HG03565 (cell line): ENCODE measurements around the gene GPC5.
"Not testable (repeated sequence)": the region's sequence is repeated elsewhere in the genome, so short reads cannot be mapped to it uniquely, and the experiment has no call there.

Source experiments
- ATAC-seq: cut with Tn5 transposase; IDR thresholded peaks from one replicate; pipeline ENCODE4 v1.9.1; 2021; ENCODE audit warnings: mild to moderate bottlenecking, moderate library complexity; ENCODE audit not compliant: unreplicated experiment

The GPC5 gene

DNA sequence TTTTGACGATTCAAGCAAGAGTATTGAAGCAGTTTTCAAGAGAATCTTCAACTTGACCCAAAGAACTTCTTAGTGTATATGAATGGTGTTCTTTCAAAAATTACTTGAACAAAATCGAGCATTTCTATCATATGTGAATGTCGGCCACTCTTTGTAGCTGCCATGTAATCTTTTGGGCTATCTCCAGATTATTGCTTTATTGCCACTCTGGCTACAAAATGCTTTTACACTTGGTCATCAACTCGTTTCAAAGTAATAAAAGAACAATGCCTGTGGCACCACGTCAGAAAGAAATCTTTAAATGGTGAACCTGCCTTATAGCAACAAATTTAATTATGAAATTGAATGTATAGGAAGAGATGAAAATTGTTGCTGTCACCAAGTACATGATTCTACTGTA, 834.5 kb downstream of the GPC5 start:
- ATAC-seq = no peak

DNA sequence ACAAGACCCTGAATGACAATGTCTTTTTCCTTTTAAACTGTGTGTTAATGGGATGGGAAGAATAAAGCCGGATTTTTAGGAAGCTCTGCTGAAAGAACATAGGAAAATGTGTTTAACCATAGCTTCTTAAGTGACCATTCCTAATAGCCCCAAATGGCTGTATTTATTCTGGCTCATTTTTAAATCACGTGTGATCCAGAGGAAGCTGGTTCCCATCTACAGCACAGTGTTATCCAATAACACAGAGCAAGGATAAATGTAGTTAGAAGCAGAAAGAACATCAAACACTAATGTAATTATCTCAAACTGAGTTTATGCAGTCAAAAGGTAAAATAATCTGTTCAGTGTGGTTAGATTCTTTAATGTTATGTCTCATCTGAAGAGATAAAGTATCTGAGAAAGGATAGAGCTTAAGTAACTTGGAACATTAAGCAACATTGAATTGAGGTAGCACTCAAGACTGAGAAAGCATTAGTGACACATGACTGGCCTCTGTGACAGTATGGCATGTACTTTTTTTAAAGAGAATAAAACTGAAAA, 853.3 kb downstream of the GPC5 start:
- ATAC-seq = no peak

DNA sequence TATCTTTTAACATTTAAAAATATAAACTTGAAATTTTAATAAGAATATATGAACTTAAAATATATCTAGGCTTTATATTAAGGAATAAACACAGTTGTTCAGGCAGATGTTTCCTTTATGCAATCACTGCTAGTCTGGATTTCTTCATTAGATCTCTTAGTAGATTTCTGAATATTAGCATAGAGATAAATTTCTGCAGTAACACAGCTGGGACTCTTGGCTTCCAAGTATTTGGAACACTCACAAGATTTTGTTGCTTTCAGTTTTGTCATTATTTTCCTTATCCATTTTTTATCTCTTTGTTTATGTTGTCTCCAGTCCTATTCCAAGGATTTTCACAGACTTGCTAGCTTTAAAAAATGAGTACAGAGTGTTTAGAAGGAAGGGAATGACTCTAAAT, 857.1 kb downstream of the GPC5 start:
- ATAC-seq = no peak

DNA sequence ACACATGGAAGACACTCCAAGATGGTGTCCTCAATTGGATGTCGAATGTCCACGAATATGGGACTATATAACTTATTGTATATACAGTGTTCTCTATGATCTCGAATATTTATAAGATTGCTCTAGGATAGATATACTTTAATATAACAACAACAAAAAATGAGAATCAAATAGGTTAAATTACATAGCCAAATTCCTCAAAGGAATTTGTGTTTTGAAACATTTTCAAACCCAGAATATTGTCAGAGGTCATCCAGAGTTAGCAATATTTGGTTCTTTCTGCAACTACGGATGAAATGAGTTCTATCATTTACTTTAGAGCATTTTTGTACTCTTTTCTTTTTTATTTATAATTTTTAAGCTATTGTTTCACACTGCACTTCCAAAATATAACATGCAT, 857.8 kb downstream of the GPC5 start:
- no peak for ATAC-seq

DNA sequence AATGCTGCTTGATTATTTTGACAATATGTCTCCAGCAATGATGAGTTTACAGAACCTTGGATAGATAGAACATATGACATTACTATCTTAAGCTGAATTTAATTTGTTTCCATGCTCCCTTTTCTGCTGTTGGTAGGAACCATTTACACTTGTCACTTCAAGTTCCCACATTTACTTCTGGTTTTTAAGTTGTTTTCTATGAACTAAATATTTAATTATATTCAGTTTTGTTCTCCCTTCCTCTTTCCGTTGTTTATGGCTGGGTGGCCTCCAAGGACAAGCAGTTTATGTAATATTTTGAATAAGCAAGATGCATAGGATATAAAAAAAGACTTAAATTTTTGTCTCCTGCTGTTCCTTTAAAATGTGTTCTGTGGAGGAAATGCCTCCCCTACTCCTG, 860.6 kb downstream of the GPC5 start:
- ATAC-seq = no peak

DNA sequence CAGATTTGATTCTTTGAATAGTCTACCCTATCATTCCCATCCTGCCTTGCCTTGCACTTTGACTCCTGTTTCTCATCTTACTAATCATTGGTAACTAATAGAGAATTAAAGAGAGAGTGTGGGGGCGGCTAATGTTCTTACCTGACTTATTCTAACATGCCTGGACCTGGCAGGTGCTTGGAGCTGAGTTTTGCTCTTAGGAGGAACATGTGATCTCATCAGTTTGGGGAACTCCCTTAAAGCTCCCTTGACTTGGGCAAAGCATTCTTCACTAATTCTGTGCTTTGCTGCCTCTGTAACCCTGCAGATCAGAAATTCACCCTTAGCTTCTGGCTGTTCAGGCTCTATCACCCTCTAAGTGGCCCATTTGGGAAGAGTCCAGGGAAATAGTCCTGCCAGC, 861.1 kb downstream of the GPC5 start:
- no peak for ATAC-seq

DNA sequence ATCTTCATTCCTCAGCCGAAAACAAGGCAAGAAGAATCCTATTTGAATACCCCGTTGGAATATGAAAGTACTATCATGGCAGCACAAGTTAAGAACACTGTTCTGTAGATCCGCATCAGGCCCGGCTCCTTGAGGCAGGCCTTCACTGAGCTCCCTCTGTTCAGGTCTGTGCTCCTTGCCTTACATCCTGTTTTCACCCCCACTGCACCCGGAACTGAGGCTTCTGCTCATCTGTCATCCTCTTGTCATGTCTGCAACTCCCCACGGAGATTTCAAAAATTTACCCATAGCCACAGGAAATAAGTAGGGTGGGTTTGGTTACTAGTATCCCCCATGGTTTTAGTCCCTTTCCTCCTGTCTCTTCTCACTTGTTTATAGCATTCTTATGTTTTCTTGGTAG, 861.9 kb downstream of the GPC5 start:
- no peak for ATAC-seq

DNA sequence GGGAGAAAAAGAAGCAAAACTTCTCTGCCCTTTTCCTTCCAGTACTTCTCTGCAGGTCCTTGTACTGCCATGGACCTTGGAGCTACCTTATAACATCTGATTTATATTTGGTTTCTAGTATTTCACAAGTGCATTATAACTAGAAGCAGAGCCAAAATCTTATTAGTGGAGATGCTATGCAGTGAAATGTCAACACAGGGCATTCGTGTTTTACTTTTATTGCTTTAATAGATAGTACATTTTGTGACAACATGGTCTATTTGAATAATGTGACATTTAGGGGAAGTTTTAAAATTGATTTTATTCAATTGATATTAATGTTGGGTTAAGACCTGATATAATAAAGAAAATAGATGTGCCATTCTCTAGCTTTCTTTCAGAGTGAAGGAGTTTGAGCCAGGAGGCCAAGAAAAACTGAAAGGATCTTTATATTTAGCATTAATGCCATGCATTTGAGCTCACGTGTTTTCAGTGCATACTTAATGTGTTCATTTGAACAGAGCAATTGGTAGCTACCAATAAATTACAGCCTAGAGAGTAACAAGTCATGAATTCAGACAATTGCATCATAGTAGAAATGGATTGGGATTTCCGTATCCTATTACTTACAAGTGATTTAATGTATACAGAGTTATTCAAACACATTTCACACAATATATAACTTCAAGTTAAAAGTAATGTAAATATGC, 863.8 kb downstream of the GPC5 start:
- no peak for ATAC-seq

DNA sequence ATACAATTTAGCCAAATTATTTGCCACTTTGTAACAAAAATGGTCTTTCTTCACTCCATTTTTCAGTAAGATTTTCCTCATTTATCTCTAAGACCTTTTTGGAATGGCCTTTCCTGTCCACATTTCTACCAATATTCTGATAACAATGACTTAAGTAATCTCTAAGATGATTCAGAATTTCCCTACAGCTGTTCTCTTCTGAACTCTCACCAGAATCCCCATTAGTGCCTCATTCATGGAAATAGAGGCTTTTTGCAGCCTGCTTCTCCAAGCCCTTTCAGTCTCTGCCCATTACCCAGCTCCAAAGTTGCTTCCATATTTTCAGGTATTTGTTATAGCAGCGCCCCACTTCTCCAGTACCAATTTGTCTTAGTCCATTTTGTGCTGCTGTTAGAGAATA, 867.0 kb downstream of the GPC5 start:
- no peak for ATAC-seq

DNA sequence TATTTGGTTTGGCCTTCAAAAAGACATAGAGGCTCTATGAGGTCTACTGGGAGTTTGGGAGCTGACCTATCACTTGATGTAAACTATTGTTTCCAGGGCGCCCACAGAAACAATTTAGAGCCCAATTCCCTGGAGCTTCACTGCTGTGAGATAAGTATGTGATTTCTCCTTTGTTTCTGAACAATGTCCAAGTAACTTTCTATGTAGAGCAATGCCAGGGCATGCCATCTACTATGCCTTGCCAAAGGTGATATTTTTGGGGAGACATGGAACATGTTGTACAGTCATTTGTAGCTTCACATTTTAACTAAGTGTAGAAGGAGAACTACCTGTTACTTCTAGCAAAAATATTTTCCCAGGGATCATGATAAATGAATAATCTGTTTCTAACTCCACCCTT, 872.6 kb downstream of the GPC5 start:
- ATAC-seq = no peak

DNA sequence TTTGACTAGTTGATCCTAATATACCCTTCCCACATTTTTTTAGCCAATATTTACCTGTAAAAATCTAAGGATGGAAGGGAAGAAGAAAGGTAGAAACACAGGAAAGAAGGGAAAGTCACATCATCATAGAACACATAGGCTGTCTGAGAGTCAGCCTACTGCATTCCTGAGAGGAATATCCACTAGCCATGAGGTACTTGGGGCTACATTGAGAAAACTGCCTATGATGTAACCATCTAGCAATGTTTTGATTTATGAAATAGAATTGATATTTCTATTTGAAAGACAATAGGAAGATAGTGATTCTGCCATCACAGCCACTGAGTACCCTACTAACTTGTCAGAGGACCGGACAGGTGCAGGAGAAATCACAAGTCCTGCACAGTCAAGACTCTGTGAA, 873.8 kb downstream of the GPC5 start:
- ATAC-seq = no peak

DNA sequence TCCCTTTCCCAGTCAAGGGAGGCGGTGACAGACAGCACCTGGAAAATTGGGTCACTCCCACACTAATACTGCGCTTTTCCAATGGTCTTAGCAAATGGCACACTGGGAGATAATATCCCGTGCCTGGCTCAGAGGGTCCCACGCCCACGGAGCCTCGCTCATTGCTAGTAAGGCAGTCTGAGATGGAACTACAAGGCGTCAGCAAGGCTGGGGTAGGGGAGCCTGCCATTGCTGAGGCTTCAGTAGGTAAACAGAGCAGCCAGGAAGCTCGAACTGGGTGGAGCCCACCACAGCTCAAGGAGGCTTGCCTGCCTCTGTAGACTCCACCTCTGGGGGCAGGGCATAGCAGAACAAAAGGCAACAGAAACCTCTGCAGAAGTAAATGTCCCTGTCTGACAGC, 882.6 kb downstream of the GPC5 start:
- ATAC-seq = not testable (repeated sequence)

DNA sequence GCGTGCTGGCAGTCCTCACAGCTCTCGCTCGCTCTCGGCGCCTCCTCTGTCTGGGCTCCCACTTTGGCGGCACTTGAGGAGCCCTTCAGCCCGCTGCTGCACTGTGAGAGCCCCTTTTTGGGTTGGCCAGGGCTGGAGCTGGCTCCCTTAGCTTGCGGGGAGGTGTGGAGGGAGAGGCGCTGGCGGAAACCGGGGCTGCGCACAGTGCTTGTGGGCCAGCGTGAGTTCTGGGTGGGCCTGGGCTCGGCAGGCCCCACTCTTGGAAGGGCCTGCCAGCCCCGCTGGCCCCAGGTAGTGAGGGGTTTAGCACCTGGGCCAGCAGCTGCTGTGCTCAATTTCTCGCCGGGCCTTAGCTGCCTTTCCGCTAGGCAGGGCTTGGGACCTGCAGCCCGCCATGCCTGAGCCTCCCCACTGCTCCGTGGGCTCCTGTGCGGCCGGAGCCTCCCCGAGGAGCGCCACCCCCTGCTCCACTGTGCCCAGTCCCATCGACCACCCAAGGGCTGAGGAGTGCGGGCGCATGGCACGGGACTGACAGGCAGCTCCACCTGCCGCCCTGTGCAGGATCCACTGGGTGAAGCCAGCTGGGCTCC, 892.4 kb downstream of the GPC5 start:
- ATAC-seq = not testable (repeated sequence)

DNA sequence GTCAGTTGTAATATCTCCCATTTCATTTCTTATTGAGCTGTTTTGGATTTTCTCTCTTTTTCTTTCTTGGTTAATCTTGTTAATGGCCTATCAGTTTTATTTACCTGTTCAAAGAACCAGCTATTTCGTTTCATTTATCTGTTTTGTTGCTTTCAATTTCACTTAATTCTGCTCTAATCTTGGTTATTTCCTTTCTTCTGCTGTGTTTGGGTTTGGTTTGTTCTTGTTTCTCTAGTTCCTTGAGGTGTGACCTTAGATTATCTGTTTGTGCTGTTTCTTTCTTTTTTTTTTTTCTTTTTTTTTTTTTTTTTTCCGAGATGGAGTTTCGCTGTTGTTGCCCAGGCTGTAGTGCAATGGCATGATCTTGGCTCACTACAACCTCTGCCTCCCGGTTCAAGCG, 896.1 kb downstream of the GPC5 start:
- not testable (repeated sequence) for ATAC-seq

DNA sequence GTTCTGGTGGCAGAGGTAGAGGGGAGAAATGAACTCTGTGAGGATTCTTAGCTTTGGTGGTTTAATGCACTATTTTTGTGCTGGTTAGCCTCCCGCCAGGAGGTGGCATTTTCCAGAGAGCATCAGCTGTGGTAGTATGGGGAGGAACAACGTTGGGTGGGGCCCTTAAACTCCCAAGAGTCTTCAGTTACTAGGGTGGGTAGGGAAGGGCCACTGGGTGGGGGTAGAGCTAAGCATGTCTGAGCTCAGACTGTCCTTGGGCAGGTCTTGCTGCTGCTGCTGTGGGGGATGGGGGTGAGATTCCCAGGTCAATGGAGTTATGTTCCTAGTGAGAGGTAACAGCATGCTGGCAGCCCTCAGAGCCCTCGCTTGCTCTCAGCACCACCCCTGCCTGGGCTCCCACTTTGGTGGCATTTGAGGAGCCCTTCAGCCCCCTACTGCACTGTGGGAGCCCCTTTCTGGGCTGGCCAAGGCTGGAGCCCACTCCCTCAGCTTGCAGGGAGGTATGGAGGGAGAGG, 897.8 kb downstream of the GPC5 start:
- not testable (repeated sequence) for ATAC-seq

DNA sequence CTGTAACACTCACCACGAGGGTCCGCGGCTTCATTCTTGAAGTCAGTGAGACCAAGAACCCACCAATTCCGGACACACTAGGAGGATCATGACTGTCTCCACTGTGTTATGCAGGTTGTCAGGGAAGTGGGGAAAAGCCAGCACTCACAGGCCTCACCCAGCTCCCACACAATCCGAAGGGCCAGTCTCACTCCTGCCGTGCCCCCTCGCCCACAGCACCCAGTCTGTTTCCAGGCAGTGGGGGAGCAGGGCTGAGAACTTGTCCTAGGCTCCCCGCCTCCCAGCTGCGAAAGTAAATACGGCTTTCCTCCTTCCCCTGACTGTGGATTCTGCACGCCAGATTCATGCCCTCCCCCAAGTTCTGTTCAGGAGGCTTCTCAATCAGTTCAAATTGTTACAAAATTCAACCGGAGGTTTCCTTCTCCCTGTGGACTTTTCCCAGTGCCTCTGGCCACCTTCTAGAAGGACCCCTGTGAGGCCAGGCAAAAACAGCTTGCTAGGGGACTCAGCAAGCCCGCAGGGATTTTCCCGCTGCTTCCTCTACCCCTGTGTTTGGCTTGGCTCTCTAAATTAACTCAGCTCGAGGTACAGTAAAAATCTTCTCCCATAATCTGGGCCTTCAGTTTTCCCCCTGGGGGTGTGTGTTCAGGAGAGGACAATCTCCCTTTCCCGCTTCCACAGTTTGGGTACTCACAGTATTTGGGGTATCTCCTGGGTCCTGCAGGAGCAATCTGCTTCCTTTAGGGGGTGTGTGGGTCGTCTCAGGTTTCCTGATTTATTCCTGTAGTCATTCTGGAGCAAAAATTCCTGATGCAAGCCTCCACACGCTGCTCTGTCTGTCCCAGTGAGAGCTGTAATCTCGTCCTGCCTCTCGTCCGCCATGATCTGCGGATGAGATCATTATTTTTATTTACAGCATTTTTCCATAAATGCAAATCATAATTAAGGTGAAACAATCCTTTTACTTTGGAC, 899.8 kb downstream of the GPC5 start:
- no peak for ATAC-seq

DNA sequence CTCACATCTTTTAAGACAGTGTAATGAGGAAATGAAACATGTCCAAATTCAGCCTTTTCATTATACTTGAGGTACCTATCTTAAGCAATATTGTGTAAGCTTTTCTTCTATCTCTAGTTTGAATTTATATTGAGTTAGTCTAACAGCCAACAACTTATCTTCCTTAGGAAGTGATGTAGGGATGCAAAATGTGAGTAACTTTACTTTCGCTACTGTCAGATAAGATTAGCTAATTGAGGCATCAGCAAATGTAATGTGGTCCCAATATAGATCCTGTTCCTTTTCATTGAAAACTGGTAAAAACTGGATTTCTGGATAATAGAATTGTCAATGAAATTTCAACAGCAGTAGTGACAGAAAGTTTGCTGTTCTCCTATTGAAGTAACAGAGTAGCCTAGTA, 902.2 kb downstream of the GPC5 start:
- no peak for ATAC-seq

DNA sequence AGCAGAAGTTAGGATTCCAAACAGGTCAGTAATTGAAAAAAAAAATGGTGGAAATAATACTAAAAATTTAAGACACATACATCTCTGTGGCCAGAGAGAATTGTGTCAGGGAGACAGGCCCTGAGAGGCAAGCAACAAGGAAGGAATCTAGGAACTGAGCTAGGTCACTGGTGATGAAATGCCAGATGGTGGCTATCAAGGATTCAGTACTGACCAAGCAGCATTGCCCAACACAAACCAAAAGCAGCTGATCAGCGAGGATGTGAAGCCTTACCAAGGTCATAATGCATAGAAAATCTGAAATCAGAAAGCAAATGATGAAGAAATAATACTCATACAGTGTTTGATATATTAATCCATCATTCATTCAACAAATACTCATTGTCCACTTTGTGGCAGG, 905.0 kb downstream of the GPC5 start:
- no peak for ATAC-seq

DNA sequence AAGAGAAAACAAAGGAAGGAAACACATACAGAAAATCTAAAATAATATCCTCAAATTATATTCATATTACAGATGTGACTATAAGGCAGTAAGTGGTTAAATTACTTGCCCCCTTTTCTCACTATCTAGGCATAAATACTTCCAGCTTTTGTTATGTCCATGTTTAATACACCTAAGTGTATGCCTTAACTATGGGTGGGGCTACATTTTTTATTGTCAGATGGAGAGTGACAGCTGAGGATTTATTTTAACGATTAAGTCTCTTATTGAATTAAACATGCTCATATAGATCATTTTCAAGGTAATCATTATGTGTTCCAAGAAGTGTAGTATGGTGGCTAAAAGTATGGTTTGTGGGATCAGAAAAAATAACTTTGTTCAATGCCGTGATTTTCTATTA, 909.3 kb downstream of the GPC5 start:
- ATAC-seq = no peak

DNA sequence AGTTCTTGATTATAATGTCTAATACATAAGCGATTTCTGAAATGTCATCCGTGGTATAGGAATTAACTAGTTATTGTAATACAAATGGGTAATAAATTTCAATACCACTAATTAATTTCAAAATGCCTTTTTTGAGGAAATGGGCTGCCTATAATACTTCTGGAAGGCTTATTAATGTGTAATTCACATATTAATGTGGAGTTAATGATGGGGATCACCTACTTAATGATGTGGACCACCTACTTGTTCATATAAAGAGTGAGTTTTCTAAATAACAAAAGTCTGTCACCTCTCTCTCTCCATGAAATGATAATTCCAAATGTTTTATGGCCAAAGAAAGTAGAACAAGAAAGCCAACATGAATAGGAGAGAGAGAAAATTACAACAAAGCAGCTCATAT, 914.4 kb downstream of the GPC5 start:
- ATAC-seq = no peak

DNA sequence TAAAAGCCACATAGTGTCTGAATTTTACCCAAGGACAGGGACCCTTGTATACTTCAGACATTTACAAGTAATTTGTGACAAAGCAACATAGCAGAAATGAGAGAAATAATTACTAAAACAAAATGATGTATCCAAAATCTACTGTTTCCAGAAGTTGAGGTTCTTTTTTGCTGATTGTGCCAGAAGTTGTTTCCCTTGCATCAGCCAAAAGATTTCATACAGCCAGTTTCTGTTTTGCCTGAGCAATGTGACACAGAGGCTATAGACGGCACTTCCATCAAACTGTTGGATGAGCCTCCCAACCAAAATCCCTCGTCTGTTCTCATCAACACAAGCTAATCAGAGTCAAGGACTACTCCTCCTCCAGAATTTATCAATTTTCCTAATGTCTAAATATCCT, 915.0 kb downstream of the GPC5 start:
- no peak for ATAC-seq
